H9 (cell line): ENCODE results near the gene MPST. TPM values are rescaled to one million over a fixed set of nuclear protein-coding genes. Genes with fewer than 3 reads are reported as not detected.

Experiments
- DNase-seq: peaks from one replicate; pipeline ENCODE4 v3.0.0-alpha.2; 2017
- H2AFZ ChIP-seq: one replicate; pipeline ENCODE4 v1.6.1; 2013; ENCODE audit warnings: mild to moderate bottlenecking, low read length, control low read depth, moderate library complexity
- H2AK5ac ChIP-seq: 2 replicates; pipeline ENCODE4 v1.6.1; 2013; ENCODE audit warnings: low read length, control low read depth, mixed read lengths; ENCODE audit not compliant: insufficient read length
- H2BK120ac ChIP-seq: one replicate; pipeline ENCODE4 v1.6.1; 2013; ENCODE audit warnings: low read depth, mild to moderate bottlenecking, low read length, control low read depth, inconsistent platforms; ENCODE audit not compliant: poor library complexity, severe bottlenecking
- H2BK12ac ChIP-seq: 2 replicates; pipeline ENCODE4 v1.6.1; 2013; ENCODE audit warnings: low read length, control low read depth, mixed read lengths, low read depth; ENCODE audit not compliant: insufficient read length
- H2BK15ac ChIP-seq: 2 replicates; pipeline ENCODE4 v1.6.1; 2013; ENCODE audit warnings: low read depth, low read length, control low read depth
- H2BK20ac ChIP-seq: one replicate; pipeline ENCODE4 v1.6.1; 2013; ENCODE audit warnings: low read depth, mild to moderate bottlenecking, low read length, control low read depth, inconsistent platforms; ENCODE audit not compliant: poor library complexity, severe bottlenecking
- H2BK5ac ChIP-seq: 2 replicates; pipeline ENCODE4 v1.6.1; 2013; ENCODE audit warnings: low read length, control low read depth, mixed read lengths; ENCODE audit not compliant: insufficient read length
- H3K14ac ChIP-seq: 2 replicates; pipeline ENCODE4 v1.6.1; 2013; ENCODE audit warnings: low read length, control low read depth; ENCODE audit not compliant: insufficient read depth
- H3K18ac ChIP-seq: 2 replicates; pipeline ENCODE4 v1.6.1; 2013; ENCODE audit warnings: low read depth, mild to moderate bottlenecking, mixed read lengths, low read length, control low read depth; ENCODE audit not compliant: insufficient read length
- H3K23ac ChIP-seq: 2 replicates; pipeline ENCODE4 v1.6.1; 2013; ENCODE audit warnings: low read length, control low read depth, mixed read lengths, low read depth; ENCODE audit not compliant: insufficient read length
- H3K23me2 ChIP-seq: 2 replicates; pipeline ENCODE4 v1.6.1; 2013; ENCODE audit warnings: low read depth, mild to moderate bottlenecking, mixed read lengths, low read length, control low read depth; ENCODE audit not compliant: insufficient read length, poor library complexity, severe bottlenecking
- H3K27ac ChIP-seq: 2 replicates; pipeline ENCODE4 v1.5.1; 2013; ENCODE audit warnings: low read length, control low read depth, mixed read lengths, low read depth; ENCODE audit not compliant: insufficient read length
- H3K27me3 ChIP-seq: 2 replicates; pipeline ENCODE4 v1.6.1; 2013; ENCODE audit warnings: low read length, control low read depth, inconsistent platforms; ENCODE audit not compliant: insufficient read depth
- H3K4ac ChIP-seq: 2 replicates; pipeline ENCODE4 v1.6.1; 2013; ENCODE audit warnings: low read depth, mild to moderate bottlenecking, control low read depth, inconsistent platforms, low read length, moderate library complexity
- H3K4me1 ChIP-seq: 2 replicates; pipeline ENCODE4 v1.6.1; 2013; ENCODE audit warnings: low read length, control low read depth, inconsistent platforms; ENCODE audit not compliant: insufficient read depth
- H3K4me2 ChIP-seq: 2 replicates; pipeline ENCODE4 v1.6.1; 2013; ENCODE audit warnings: low read length, control low read depth, mixed read lengths; ENCODE audit not compliant: insufficient read length, insufficient read depth
- H3K56ac ChIP-seq: 2 replicates; pipeline ENCODE4 v1.6.1; 2013; ENCODE audit warnings: low read depth, mild to moderate bottlenecking, mixed read lengths, low read length, control low read depth; ENCODE audit not compliant: insufficient read length
- H3K79me1 ChIP-seq: 2 replicates; pipeline ENCODE4 v1.6.1; 2013; ENCODE audit warnings: low read depth, mild to moderate bottlenecking, moderate library complexity, low read length, control low read depth, inconsistent platforms; ENCODE audit not compliant: insufficient read depth, poor library complexity, severe bottlenecking
- H3K79me2 ChIP-seq: 2 replicates; pipeline ENCODE4 v1.6.1; 2013; ENCODE audit warnings: low read length, control low read depth, inconsistent platforms; ENCODE audit not compliant: insufficient read depth
- H3K9ac ChIP-seq: 2 replicates; pipeline ENCODE4 v1.6.1; 2013; ENCODE audit warnings: low read length, control low read depth, mixed read lengths; ENCODE audit not compliant: insufficient read length; ENCODE audit errors: extremely low read depth
- H3K9me3 ChIP-seq: one replicate; pipeline ENCODE4 v1.6.1; 2013; ENCODE audit warnings: low read depth, low read length, inconsistent platforms; ENCODE audit not compliant: control insufficient read depth
- H3T11ph ChIP-seq: one replicate; pipeline ENCODE4 v1.6.1; 2013; ENCODE audit warnings: mild to moderate bottlenecking, low read length, control low read depth, inconsistent platforms
- H4K20me1 ChIP-seq: one replicate; pipeline ENCODE4 v1.6.1; 2013; ENCODE audit not compliant: control insufficient read depth, insufficient read length, insufficient read depth
- H4K5ac ChIP-seq: 2 replicates; pipeline ENCODE4 v1.6.1; 2013; ENCODE audit warnings: low read depth, mild to moderate bottlenecking, mixed read lengths, low read length, control low read depth; ENCODE audit not compliant: insufficient read length
- H4K8ac ChIP-seq: replicated peaks from 2 replicates; pipeline ENCODE4 v1.6.1; 2013; ENCODE audit warnings: low read length, control low read depth, mixed read lengths, low read depth; ENCODE audit not compliant: insufficient read length
- H4K91ac ChIP-seq: 2 replicates; pipeline ENCODE4 v1.6.1; 2013; ENCODE audit warnings: low read depth, mild to moderate bottlenecking, moderate library complexity, mixed read lengths, low read length, control low read depth; ENCODE audit not compliant: insufficient read length
- H3K27ac Mint-ChIP-seq, 3 experiments: 2 replicates in 2 of 3; 3 replicates in 1 of 3; pipeline ENCODE4 v1.8.0; 2020 to 2021; ENCODE audit warnings: mixed read lengths in 3 of 3, mild to moderate bottlenecking in 1 of 3, moderate library complexity in 1 of 3
- H3K27me3 Mint-ChIP-seq: 2 replicates; pipeline ENCODE4 v1.8.0; 2021; ENCODE audit warnings: low read depth, mild to moderate bottlenecking, moderate library complexity, mixed read lengths
- H3K36me3 Mint-ChIP-seq, 3 experiments: 2 replicates in 2 of 3; 3 replicates in 1 of 3; pipeline ENCODE4 v1.8.0; 2020 to 2021; ENCODE audit warnings: low read depth in 3 of 3, mixed read lengths in 3 of 3; ENCODE audit not compliant: insufficient read depth in 1 of 3
- H3K4me1 Mint-ChIP-seq, 2 experiments: 2 replicates each; pipeline ENCODE4 v1.8.0; 2020; ENCODE audit warnings: mixed read lengths in 2 of 2
- H3K4me3 Mint-ChIP-seq, 2 experiments: 2 replicates in 1 of 2; 3 replicates in 1 of 2; pipeline ENCODE4 v1.8.0; 2020 to 2021; ENCODE audit warnings: mild to moderate bottlenecking in 2 of 2, mixed read lengths in 2 of 2, moderate library complexity in 1 of 2
- H3K9me3 Mint-ChIP-seq, 2 experiments: 2 replicates in 1 of 2; 3 replicates in 1 of 2; pipeline ENCODE4 v1.8.0; 2020; ENCODE audit warnings: mild to moderate bottlenecking in 2 of 2, mixed read lengths in 2 of 2, moderate library complexity in 1 of 2
- CTCF ChIP-seq: fragments of 200-600 bp; sonication (generic); conservative IDR thresholded peaks from 3 replicates; pipeline ENCODE4 v1.8.0; 2021; ENCODE audit warnings: antibody characterized with exemption, mild to moderate bottlenecking
- WGBS: extraction: QIAGEN DNeasy Blood & Tissue Kit; methylation state at CpG from one replicate; pipeline ENCODE4 v1.1.7; 2013; ENCODE audit warnings: missing lambda C conversion rate, low lambda C conversion rate, mixed read lengths; ENCODE audit not compliant: insufficient read length; ENCODE audit errors: extremely low coverage; 5-methylcytosine and 5-hydroxymethylcytosine counted together
- total RNA-seq: library from RNA; stranded (reverse); gene quantifications from 2 replicates; pipeline ENCODE4 v1.2.1, GENCODE V29; 2021

MPST gene
- total RNA-seq, 1 experiment from 2014 or later: 70.5 TPM

GRCh38 chr22:37021041-37021440, 1.5 kb downstream of the MPST start:
- Histone ChIP-seq H2BK120ac (no peak overlapping the region), H4K20me1 (peaks cover 2% of the 10 kb centered on the region), H3T11ph (no peak overlapping the region), H3K9ac (no peak overlapping the region), H2AK5ac (no peak overlapping the region), H3K27ac (no peak overlapping the region), H3K23me2 (peaks cover 3% of the 10 kb centered on the region), H3K14ac (no peak overlapping the region), H2AFZ (no peak overlapping the region), H3K4me2 (no peak overlapping the region), H4K8ac (no peak overlapping the region), H3K18ac (no peak overlapping the region), H3K4ac (no peak overlapping the region), H3K4me1 (no peaks in the 10 kb centered on the region; the same call in 1 of the 2 replicates), H3K9me3 (no peaks in the 10 kb centered on the region), H2BK12ac (no peak overlapping the region), H2BK5ac (no peak overlapping the region), H4K91ac (no peak overlapping the region), H4K5ac (no peak overlapping the region), H2BK15ac (no peak overlapping the region), H3K23ac (no peak overlapping the region), H3K79me1 (no peaks in the 10 kb centered on the region), H3K79me2 (peaks cover 2% of the 10 kb centered on the region; the same call in 1 of the 2 replicates), H3K56ac (no peak overlapping the region), H2BK20ac (no peak overlapping the region), H3K27me3 (no peaks in the 10 kb centered on the region)
- no peak overlapping the region for H3K27ac Mint-ChIP-seq
- no peaks in the 10 kb centered on the region for H3K9me3 Mint-ChIP-seq
- H3K4me3 Mint-ChIP-seq: no peak overlapping the region; a peak in 1 of 5 replicates
- no peak for TF ChIP-seq CTCF
- no CpG with 5 or more reads among the region's 5 CpGs for WGBS
- H3K27me3 Mint-ChIP-seq: no peaks in the 10 kb centered on the region
- H3K36me3 Mint-ChIP-seq: peaks cover 14 to 36% (median 25%) of the 10 kb centered on the region in 3 experiments; a peak in 6 of 7 replicates
- DNase-seq: no peak
- H3K4me1 Mint-ChIP-seq: peaks cover 19 to 32% of the 10 kb centered on the region in 2 experiments
